ENCODE results near the gene RORC. TPM values are rescaled to one million over a fixed set of nuclear protein-coding genes. Genes with fewer than 3 reads are reported as not detected.

Gene RORC
- total RNA-seq, 4 donors from 2014 or later: 0.13 to 1.8 (median 1.4) TPM; not detected in 1

- Histone ChIP-seq H3K36me3 (no peaks in the 10 kb centered on the region), H3K9me3 (no peaks in the 10 kb centered on the region), H3K27me3 (peaks cover 37% of the 10 kb centered on the region), H3K27ac (no peak overlapping the region), H3K4me3 (no peak overlapping the region), H3K4me1 (peaks cover 0 to 18% (median 0%) of the 10 kb centered on the region in 3 donors)
- ATAC-seq: no peak
- WGBS, 2 donors (ENCODE audit: low coverage in 1 of 2): 83% methylated on average over 2 of the region's 9 CpGs; no CpG with 5 or more reads in 1 of the 2 donors
- no peak for TF ChIP-seq POLR2AphosphoS5 (IDR thresholded peaks at IDR 0.05)
- no peak for TF ChIP-seq EP300 (IDR thresholded peaks at IDR 0.05)
- no peak for TF ChIP-seq POLR2A (IDR thresholded peaks at IDR 0.05)
- TF ChIP-seq, protein P1, sequence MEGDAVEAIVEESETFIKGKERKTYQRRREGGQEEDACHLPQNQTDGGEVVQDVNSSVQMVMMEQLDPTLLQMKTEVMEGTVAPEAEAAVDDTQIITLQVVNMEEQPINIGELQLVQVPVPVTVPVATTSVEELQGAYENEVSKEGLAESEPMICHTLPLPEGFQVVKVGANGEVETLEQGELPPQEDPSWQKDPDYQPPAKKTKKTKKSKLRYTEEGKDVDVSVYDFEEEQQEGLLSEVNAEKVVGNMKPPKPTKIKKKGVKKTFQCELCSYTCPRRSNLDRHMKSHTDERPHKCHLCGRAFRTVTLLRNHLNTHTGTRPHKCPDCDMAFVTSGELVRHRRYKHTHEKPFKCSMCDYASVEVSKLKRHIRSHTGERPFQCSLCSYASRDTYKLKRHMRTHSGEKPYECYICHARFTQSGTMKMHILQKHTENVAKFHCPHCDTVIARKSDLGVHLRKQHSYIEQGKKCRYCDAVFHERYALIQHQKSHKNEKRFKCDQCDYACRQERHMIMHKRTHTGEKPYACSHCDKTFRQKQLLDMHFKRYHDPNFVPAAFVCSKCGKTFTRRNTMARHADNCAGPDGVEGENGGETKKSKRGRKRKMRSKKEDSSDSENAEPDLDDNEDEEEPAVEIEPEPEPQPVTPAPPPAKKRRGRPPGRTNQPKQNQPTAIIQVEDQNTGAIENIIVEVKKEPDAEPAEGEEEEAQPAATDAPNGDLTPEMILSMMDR (IDR thresholded peaks at IDR 0.05): no peak
These were observed 6.4 kb downstream of the RORC start for GRCh38 chr1:151825204-151825603.

DNA sequence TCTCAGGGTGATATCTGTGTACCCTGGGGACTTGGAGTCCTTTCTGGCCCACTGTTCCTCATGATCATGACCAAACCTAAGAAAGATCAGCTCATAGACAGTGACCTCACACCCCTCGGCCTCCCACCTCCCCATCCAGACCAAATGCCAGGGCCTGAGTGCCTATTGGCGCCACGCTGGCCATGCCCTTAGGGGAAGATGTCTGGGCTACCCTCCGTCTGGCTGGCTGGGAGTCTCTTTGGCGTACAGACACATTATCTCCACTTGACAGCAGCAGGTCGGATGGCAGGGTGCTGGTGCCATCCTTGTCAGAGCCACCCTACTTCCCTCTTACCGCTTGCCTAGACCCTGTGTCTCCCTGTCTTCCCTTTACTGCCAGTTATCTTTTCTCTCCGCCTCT lies 8.4 kb downstream of the RORC start:
- Histone ChIP-seq H3K4me1 (peaks cover 0 to 4% (median 0%) of the 10 kb centered on the region in 3 donors), H3K36me3 (no peaks in the 10 kb centered on the region), H3K9me3 (no peaks in the 10 kb centered on the region), H3K27me3 (peaks cover 36% of the 10 kb centered on the region), H3K27ac (no peak overlapping the region), H3K4me3 (no peak overlapping the region)
- 69 to 85% methylated on average over 4 to 7 of the region's 8 CpGs for WGBS, 2 donors (ENCODE audit: low coverage in 1 of 2)
- ATAC-seq: no peak
- TF ChIP-seq EP300 (IDR thresholded peaks at IDR 0.05) (no peak), POLR2AphosphoS5 (IDR thresholded peaks at IDR 0.05) (no peak), POLR2A (IDR thresholded peaks at IDR 0.05) (no peak)
- TF ChIP-seq, protein P1 (IDR thresholded peaks at IDR 0.05): no peak

DNA sequence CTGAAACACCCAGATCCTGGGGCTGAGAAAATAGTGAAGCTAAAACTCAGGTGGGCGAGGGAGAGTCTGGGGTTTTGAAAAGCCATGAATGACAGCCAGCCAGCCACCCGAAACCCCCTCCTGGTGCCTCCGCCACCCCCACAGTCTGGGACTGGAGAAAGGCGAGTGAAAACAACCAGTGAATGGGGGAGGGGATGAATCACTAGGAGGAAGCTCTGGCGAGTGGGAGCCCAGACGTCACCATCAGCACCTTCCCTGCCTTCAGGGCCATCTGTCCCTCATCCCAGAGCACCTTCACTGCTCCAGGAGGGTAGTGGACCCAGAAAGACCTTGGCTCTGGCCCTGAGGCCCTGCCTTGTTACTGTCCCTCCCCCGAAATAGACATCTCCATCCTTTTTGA lies 9.2 kb downstream of the RORC start:
- TF ChIP-seq, protein P1 (IDR thresholded peaks at IDR 0.05): no peak
- TF ChIP-seq POLR2A (IDR thresholded peaks at IDR 0.05) (no peak), POLR2AphosphoS5 (IDR thresholded peaks at IDR 0.05) (no peak), EP300 (IDR thresholded peaks at IDR 0.05) (no peak)
- H3K9me3 ChIP-seq: no peaks in the 10 kb centered on the region
- 43% methylated on average over 3 of the region's 7 CpGs; no CpG with 5 or more reads in 1 of the 2 donors for WGBS, 2 donors (ENCODE audit: low coverage in 1 of 2)
- ATAC-seq: no peak
- no peak overlapping the region for H3K27ac ChIP-seq
- no peaks in the 10 kb centered on the region for H3K4me1 ChIP-seq
- no peaks in the 10 kb centered on the region for H3K36me3 ChIP-seq
- no peak overlapping the region for H3K4me3 ChIP-seq
- peaks cover 36% of the 10 kb centered on the region for H3K27me3 ChIP-seq

DNA sequence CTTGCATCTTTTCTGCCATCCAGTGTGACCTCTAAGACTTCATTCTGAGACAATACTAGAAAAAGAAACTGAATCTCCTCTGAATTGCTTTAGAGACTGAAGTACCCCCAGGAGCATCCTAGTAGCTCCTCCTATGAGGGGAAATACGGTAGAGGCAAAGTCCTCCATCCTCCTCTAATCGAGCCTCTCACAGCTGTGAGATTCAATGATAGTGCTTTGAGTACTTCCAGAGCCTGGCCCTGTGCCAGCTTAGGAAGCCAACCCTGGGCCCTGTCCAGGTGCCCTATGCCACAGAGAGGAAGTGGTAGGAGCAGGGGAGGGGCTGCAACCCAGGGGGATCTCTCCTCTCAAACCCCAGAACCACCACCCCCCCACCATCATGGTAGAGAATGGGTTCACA lies 10.7 kb downstream of the RORC start:
- no peak overlapping the region for H3K27ac ChIP-seq
- no peak for TF ChIP-seq POLR2AphosphoS5 (IDR thresholded peaks at IDR 0.05)
- TF ChIP-seq, protein P1 (IDR thresholded peaks at IDR 0.05): no peak
- TF ChIP-seq POLR2A (IDR thresholded peaks at IDR 0.05): no peak
- TF ChIP-seq EP300 (IDR thresholded peaks at IDR 0.05): no peak
- 20% methylated on average over 2 of the region's 2 CpGs; no CpG with 5 or more reads in 1 of the 2 donors for WGBS, 2 donors (ENCODE audit: low coverage in 1 of 2)
- H3K9me3 ChIP-seq: no peaks in the 10 kb centered on the region
- no peak overlapping the region for H3K4me3 ChIP-seq
- H3K4me1 ChIP-seq: no peaks in the 10 kb centered on the region
- no peak for ATAC-seq
- peaks cover 29% of the 10 kb centered on the region for H3K27me3 ChIP-seq
- no peaks in the 10 kb centered on the region for H3K36me3 ChIP-seq

GRCh38 chr1:151819976-151820623 lies 11.5 kb downstream of the RORC start:
- TF ChIP-seq EP300 (IDR thresholded peaks at IDR 0.05): no peak
- no peak for TF ChIP-seq POLR2AphosphoS5 (IDR thresholded peaks at IDR 0.05)
- TF ChIP-seq POLR2A (IDR thresholded peaks at IDR 0.05): no peak
- TF ChIP-seq, protein P1 (IDR thresholded peaks at IDR 0.05): no peak
- Histone ChIP-seq H3K4me1 (no peaks in the 10 kb centered on the region), H3K36me3 (no peaks in the 10 kb centered on the region), H3K4me3 (no peak overlapping the region), H3K27me3 (peaks cover 27% of the 10 kb centered on the region), H3K9me3 (no peaks in the 10 kb centered on the region), H3K27ac (no peak overlapping the region)
- 72 to 83% methylated on average over 2 to 6 of the region's 7 CpGs for WGBS, 2 donors (ENCODE audit: low coverage in 1 of 2)
- ATAC-seq: no peak
